Ishikawa (cell line): ENCODE results near the gene MAML2.

ENCODE experiments used
- CEBPB ChIP-seq: IDR thresholded peaks from 2 replicates; pipeline ENCODE4 v1.6.1; 2012
- EP300 ChIP-seq: IDR thresholded peaks from 2 replicates; pipeline ENCODE4 v1.6.1; 2012; ENCODE audit warnings: borderline replicate concordance
- RAD21 ChIP-seq: IDR thresholded peaks from 2 replicates; pipeline ENCODE4 v1.6.1; 2012; ENCODE audit warnings: low read depth
- TAF1 ChIP-seq: IDR thresholded peaks from 2 replicates; pipeline ENCODE4 v1.6.1; 2012; ENCODE audit warnings: low read depth, mild to moderate bottlenecking
- TCF12 ChIP-seq: IDR thresholded peaks from 2 replicates; pipeline ENCODE4 v1.6.1; 2012; ENCODE audit warnings: low read depth

DNA sequence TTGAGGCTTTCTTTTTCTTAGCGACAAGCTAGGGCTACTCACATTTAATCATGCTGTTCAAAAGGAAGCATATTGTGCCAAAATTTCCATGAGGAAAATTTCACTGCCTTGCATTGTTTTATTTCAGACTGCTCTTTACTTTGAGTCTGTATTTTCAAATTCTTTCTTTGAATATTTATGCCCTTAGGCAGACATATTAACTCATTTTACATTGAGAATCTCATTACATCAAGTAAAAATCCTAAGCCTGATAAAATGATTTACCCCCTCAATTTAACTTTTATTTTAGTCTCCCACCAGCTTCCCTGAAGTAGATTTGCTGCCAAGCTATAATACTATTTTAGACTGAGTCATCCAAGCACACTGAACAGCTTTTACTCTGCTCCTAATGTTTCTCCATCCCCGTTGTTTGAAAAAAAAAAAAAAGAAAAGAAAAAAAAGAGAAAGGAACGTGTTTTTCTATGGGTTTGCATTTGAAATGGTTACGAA is 229.8 kb downstream of the MAML2 start:
- TF ChIP-seq CEBPB (no peak), TAF1 (no peak), TCF12 (no peak), EP300 (no peak), RAD21 (no peak)
